ENCODE measurements around the gene ATP6V0E1.

Gene ATP6V0E1

DNA sequence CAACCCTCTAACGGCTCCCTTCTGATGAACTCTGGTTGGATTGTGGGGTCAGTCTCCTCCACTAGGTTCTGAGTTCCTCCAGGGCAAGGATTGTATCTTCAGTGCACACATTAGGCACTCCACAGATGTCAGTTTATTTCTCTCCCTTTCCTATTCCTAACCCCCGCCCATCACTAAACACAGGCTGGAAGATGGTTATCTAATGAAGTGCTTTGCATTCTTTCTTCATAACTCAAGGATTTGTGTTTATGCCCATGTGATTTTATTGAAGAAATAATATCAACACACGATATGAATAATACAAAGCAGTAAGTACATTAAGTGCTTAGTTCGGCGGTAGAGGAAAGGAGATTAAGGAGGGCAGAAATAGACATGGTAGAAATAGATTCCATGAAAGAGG lies 68.2 kb downstream of the ATP6V0E1 start:
- Histone ChIP-seq H4K20me1 (ENCODE audit: insufficient read depth) (no peaks in the 10 kb centered on the region), H3K4me2 (no peak overlapping the region), H3K4me1 (ENCODE audit: low read depth, poor library complexity, severe bottlenecking) (peaks cover 4% of the 10 kb centered on the region), H3K27ac (no peak overlapping the region), H3K36me3 (ENCODE audit: insufficient read depth) (no peaks in the 10 kb centered on the region), H3K79me2 (ENCODE audit: insufficient read depth, low read depth) (no peaks in the 10 kb centered on the region), H3K4me3 (IDR thresholded peaks at IDR 0.05; ENCODE audit: insufficient read depth, low read depth, low read length) (no peak overlapping the region), H3K9ac (no peak overlapping the region), H2AFZ (ENCODE audit: low read depth) (no peak overlapping the region), H3K27me3 (ENCODE audit: insufficient read depth, low read depth) (no peaks in the 10 kb centered on the region)
- TF ChIP-seq, protein P1, sequence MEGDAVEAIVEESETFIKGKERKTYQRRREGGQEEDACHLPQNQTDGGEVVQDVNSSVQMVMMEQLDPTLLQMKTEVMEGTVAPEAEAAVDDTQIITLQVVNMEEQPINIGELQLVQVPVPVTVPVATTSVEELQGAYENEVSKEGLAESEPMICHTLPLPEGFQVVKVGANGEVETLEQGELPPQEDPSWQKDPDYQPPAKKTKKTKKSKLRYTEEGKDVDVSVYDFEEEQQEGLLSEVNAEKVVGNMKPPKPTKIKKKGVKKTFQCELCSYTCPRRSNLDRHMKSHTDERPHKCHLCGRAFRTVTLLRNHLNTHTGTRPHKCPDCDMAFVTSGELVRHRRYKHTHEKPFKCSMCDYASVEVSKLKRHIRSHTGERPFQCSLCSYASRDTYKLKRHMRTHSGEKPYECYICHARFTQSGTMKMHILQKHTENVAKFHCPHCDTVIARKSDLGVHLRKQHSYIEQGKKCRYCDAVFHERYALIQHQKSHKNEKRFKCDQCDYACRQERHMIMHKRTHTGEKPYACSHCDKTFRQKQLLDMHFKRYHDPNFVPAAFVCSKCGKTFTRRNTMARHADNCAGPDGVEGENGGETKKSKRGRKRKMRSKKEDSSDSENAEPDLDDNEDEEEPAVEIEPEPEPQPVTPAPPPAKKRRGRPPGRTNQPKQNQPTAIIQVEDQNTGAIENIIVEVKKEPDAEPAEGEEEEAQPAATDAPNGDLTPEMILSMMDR (conservative IDR thresholded peaks at IDR 0.05; ENCODE audit: low read depth, low read length): no peak

GRCh38 chr5:173053041-173053440 lies 69.5 kb downstream of the ATP6V0E1 start:
- Histone ChIP-seq H3K27ac (no peak overlapping the region), H4K20me1 (ENCODE audit: insufficient read depth) (no peaks in the 10 kb centered on the region), H3K4me3 (IDR thresholded peaks at IDR 0.05; ENCODE audit: insufficient read depth, low read depth, low read length) (no peak overlapping the region), H3K4me2 (no peak overlapping the region), H2AFZ (ENCODE audit: low read depth) (no peak overlapping the region), H3K4me1 (ENCODE audit: low read depth, poor library complexity, severe bottlenecking) (peaks cover 8% of the 10 kb centered on the region), H3K9ac (no peak overlapping the region), H3K27me3 (ENCODE audit: insufficient read depth, low read depth) (no peaks in the 10 kb centered on the region), H3K79me2 (ENCODE audit: insufficient read depth, low read depth) (peaks cover 1% of the 10 kb centered on the region; the same call in 1 of the 2 replicates), H3K36me3 (ENCODE audit: insufficient read depth) (no peaks in the 10 kb centered on the region)
- TF ChIP-seq, protein P1 (conservative IDR thresholded peaks at IDR 0.05; ENCODE audit: low read depth, low read length): no peak

- Histone ChIP-seq H3K27me3 (ENCODE audit: insufficient read depth, low read depth) (no peaks in the 10 kb centered on the region), H3K27ac (no peak overlapping the region), H3K9ac (no peak overlapping the region), H3K4me1 (ENCODE audit: low read depth, poor library complexity, severe bottlenecking) (peaks cover 11% of the 10 kb centered on the region), H2AFZ (ENCODE audit: low read depth) (peak overlapping the region; percentile 62; the same call in 1 of the 2 replicates), H3K36me3 (ENCODE audit: insufficient read depth) (no peaks in the 10 kb centered on the region), H3K4me3 (IDR thresholded peaks at IDR 0.05; ENCODE audit: insufficient read depth, low read depth, low read length) (no peak overlapping the region), H3K4me2 (peak overlapping the region; percentile 37), H4K20me1 (ENCODE audit: insufficient read depth) (no peaks in the 10 kb centered on the region), H3K79me2 (ENCODE audit: insufficient read depth, low read depth) (peaks cover 4% of the 10 kb centered on the region; the same call in 1 of the 2 replicates)
- TF ChIP-seq, protein P1 (conservative IDR thresholded peaks at IDR 0.05; ENCODE audit: low read depth, low read length): no peak
These were observed 71.6 kb downstream of the ATP6V0E1 start for GRCh38 chr5:173055042-173055721.

- H3K27ac ChIP-seq: no peak overlapping the region
- TF ChIP-seq, protein P1 (conservative IDR thresholded peaks at IDR 0.05; ENCODE audit: low read depth, low read length): no peak
- no peaks in the 10 kb centered on the region for H3K36me3 ChIP-seq (ENCODE audit: insufficient read depth)
These were observed 72.1 kb downstream of the ATP6V0E1 start for GRCh38 chr5:173055722-173055982.

More at GRCh38 chr5:173055722-173055982, 72.1 kb downstream of the ATP6V0E1 start:
- no peak overlapping the region for H3K4me3 ChIP-seq (IDR thresholded peaks at IDR 0.05; ENCODE audit: insufficient read depth, low read depth, low read length)
- H3K9ac ChIP-seq: no peak overlapping the region
- H3K79me2 ChIP-seq (ENCODE audit: insufficient read depth, low read depth): peaks cover 4% of the 10 kb centered on the region; the same call in 1 of the 2 replicates
- H2AFZ ChIP-seq (ENCODE audit: low read depth): peak overlapping the region; percentile 62; the same call in 1 of the 2 replicates
- peaks cover 11% of the 10 kb centered on the region for H3K4me1 ChIP-seq (ENCODE audit: low read depth, poor library complexity, severe bottlenecking)
- no peaks in the 10 kb centered on the region for H4K20me1 ChIP-seq (ENCODE audit: insufficient read depth)
- H3K27me3 ChIP-seq (ENCODE audit: insufficient read depth, low read depth): no peaks in the 10 kb centered on the region
- peak overlapping the region; percentile 37 for H3K4me2 ChIP-seq

Measured in KMS-11 (cell line).